ENCODE results near the gene CHST11.

CHST11 gene

DNA sequence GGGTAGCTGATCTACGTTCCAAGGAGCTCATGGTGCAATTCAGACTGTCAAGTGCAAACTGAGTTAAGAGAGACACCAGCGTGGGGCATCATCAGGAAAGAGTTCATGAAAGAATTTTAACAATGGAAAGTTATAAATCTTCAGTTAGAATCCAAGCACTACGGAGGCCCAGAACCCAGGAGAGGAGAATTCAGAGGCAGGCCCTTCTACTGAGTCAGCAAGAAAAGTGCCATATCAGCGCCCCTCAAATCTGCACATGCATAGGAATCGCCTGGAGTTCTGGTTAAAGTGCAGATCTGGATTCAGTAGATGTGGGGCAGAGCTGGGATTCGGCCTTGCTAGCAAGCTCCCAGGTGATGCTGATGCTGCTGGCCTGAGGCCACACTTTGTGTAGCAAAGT, 45.9 kb downstream of the CHST11 start:
- TF ChIP-seq POLR2A (IDR thresholded peaks at IDR 0.05; ENCODE audit: low read depth, low read length) = no peak
- DNase-seq (ENCODE audit: insufficient read length, low spot score) = no peak
- FAIRE-seq = no peak

DNA sequence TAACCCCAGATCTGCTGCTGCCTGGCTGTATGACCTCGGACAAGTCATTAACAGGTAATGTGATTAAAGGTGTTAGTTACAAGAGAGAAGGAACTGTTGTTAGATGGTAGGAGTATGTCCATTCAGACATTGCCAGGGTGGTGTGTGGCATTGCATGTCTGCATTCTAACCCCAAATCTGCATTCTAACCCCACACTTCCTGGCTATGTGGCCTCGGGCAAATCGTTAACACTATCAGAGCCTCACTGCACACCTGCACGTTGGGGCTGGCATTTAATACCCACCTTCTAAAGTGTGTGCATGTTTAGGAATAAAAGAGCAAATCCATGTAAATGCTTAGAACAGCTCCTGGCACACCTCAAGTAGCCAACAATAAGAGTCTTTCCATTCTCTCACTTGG, 46.4 kb downstream of the CHST11 start:
- TF ChIP-seq POLR2A (IDR thresholded peaks at IDR 0.05; ENCODE audit: low read depth, low read length) = no peak
- DNase-seq (ENCODE audit: insufficient read length, low spot score) (no peak), FAIRE-seq (no peak)

DNA sequence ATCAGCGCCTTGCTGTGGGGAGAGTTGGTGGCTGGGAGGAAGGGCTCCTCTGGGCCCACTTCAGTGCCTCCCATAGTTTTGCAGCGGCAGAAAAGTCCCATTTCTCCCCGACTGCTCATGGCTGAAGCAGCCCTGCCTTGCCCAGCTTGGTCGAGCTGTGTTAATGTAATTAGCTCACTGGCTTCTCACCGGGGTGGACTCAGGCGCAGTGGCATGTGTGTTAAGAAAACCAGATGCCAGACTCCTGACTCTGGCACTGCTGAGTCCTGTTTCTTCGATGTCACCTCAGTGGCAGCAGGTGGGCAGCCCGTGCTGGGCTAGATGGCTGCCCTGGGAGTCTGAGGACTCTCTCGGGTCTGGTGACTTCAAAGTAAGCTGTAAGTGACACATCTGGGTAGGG, 47.4 kb downstream of the CHST11 start:
- no peak for FAIRE-seq
- TF ChIP-seq POLR2A (IDR thresholded peaks at IDR 0.05; ENCODE audit: low read depth, low read length) = no peak
- no peak for DNase-seq (ENCODE audit: insufficient read length, low spot score)

DNA sequence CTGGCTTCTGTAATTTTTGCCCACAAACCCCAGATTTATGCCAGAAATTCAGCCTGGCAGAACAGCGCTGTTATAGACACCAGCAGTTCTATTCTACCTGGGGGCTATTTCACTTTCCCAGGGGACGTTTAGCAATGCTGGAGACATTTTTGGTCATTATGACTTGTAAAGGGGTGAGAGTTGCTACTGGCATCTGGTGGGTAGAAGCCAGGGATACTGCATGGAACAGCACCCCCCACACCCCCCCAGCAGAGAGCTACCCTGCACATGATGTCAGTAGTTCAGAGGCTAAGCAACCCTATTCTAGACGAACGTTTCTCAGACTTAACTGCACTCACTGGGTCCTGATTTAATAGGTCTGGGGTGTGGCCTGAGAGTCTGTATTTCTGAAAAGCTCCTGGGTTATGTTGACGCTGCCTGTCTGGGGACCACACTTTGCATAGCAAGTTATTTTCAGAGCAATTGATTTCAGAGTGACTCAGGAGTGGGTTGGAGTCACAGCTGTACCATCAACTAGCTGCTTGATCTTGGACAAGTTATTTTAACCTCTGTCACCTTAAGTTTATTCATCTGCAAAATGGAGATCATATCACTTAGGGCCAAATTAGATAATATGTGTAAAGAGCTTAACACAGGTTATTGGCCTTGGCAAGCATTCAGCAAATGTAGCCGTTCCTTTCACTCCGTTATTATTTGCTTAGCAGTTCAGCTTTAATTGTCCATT, 48.5 kb downstream of the CHST11 start:
- TF ChIP-seq POLR2A (IDR thresholded peaks at IDR 0.05; ENCODE audit: low read depth, low read length) = no peak
- DNase-seq (ENCODE audit: insufficient read length, low spot score) (no peak), FAIRE-seq (no peak)

DNA sequence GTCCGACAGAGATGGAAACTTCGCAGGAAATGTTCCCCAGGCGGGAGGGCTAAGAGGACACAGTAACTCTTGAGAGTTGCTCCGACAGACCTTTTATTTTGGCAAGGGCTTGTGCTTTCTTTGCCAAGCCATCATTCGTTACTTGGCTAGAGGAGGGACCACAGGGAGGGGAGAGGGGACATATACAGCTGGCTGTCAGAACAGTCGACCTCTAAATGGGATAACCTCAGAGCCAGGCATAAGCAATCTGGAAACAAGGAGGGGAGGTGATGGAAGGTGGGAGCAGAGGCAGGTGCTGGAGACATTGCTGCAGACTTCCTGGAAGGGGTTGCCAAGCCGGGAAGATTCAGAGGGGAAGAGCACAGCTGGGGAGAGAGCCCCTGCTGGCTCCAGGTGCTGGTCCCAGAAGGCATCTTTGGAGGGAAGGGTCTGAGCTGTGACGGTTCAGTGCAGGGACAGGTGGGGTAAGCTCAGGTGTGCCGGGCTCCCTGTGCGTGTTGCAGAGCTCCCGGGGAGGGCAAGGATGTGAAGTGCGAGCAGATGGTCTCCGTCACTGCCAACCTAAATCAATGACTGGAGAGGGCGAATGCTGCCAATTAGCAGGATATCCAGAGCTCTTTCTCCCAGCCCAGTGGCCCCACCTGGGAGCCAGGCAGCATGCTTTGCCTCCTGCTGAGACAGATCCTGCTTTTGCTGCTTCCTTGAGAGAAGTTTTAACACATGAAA, 50.1 kb downstream of the CHST11 start:
- FAIRE-seq (no peak), DNase-seq (ENCODE audit: insufficient read length, low spot score) (no peak)
- TF ChIP-seq POLR2A (IDR thresholded peaks at IDR 0.05; ENCODE audit: low read depth, low read length) = no peak

DNA sequence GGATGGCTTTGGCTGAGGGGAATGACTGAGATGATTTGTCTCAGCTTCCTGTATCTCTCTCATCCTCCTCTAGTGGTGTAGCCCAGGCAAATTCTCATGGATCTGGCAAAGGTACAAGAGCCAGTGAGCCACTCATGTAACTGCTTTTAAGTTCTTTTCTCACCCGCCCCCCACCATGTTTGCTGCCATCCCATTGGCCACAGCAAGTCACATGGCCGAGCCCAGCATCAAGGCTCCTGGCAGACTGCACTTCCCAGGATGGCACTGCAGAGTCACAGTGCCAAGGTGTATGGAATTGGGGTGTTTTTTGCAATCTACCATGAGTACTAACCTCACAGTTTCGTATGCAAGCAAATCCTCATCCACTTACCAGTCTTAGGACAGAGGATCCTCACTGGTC, 50.9 kb downstream of the CHST11 start:
- FAIRE-seq (no peak), DNase-seq (ENCODE audit: insufficient read length, low spot score) (no peak)
- TF ChIP-seq POLR2A (IDR thresholded peaks at IDR 0.05; ENCODE audit: low read depth, low read length) = no peak

DNA sequence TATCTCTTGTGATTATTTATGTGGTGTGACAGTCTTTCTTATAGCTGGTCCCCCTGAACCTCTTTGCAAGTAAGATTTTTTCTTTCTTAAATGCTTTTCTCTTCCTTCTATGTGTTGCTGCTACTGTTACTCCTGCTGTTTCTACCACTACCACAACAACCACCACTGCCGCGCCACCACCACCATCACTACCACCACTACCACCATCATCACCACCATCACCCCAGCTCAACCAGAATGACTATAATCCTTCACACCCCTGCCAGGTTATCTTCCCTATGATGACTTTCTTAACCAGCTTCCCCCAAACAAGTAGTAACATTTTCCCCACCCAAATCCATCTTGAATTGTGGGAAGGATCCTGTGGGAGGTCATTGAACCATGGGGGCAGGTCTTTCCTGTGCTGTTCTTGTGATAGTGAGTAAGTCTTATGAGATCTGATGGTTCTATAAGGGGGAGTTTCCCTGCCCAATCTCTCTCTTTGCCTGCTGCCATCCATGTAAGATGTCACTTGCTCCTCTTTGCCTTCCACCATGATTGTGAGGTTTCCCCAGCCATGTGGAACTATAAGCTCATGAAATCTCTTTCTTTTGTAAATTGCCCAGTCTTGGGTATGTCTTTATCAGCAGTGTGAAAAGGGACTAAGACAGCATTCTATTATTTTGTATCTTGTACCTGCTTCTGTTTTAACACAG, 52.2 kb downstream of the CHST11 start:
- no peak for TF ChIP-seq POLR2A (IDR thresholded peaks at IDR 0.05; ENCODE audit: low read depth, low read length)
- FAIRE-seq = no peak
- no peak for DNase-seq (ENCODE audit: insufficient read length, low spot score)

DNA sequence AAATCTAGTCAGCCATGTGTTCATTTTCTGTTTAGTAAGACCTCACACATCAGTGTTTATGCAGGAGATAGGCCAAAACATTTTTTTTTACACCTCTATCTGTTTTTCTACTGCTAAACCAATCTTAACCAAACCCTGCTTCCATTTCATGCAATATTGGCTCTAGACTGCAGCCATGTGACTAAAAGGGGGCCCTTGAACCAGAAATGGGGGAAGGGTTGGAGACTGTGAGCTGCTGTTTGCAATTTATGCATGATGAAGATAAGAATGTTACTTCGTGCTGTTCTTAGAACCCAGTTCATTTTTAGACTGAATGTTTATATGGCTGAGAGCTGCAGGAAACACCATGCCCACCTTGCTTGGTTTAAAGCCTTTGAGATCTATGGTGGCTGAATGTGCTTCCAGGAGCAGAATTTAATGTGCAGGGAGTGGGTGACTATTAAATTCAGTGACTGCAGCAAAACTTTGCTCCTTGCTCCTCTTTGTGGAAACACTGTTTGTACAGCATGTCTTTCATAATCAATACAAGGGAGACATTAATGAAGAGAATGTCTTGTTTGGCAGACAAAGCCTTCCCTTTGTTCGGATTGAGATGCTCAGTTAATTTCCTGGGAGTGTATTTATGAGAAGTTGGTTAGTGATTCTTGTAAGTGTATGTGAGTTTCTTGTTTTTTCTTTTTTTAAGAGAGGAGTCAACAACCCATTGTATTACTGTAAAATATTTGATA, 53.6 kb downstream of the CHST11 start:
- DNase-seq (ENCODE audit: insufficient read length, low spot score) = no peak
- TF ChIP-seq POLR2A (IDR thresholded peaks at IDR 0.05; ENCODE audit: low read depth, low read length) = no peak
- FAIRE-seq = no peak

DNA sequence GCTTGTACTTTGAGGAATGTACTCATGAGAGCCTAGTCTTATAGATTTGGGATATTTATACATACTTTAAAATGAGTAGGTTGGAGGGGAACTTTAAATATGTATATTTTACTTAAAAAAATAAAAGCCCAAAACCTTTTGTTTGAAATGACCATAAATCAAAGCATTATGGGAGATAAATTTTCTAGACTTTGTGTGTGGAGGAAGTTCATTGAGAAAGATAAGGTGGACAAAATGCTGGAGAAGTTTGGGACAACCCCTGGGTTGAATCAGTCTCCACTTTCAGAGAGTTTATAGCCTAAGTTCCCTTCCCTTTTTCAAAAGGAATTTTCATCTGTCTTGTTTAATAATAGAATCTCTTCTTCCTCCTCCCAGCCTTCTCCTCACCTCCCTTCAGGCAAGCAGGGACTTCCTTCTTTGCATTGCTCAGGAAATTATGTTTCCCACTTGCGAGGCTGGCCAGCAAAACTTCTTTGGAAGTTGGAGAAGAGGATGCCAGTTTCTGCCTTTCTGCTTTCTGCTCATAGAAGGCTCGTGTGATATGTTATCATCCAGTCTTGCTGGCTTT, 54.2 kb downstream of the CHST11 start:
- TF ChIP-seq POLR2A (IDR thresholded peaks at IDR 0.05; ENCODE audit: low read depth, low read length) = no peak
- FAIRE-seq = no peak

DNA sequence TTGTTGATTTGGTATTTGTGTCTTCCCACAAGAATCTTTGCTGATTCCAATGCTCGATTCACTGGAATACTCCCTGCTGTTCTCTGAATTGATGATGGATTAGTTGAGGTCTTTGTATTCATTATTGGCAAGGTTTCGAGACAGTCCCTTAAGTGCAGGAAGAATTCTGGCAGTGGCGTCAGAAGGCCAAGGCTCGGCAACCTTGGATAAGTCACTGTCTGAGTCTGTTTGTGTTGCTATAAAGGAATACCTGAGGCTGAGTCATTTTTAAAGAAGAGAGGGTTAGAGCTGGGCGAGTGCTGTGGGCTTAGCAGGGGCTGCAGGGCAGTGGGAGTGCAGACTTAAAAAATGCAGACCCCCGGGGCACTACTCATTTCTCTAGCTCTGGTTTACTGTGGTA, 56.9 kb downstream of the CHST11 start:
- FAIRE-seq (no peak), DNase-seq (ENCODE audit: insufficient read length, low spot score) (no peak)
- no peak for TF ChIP-seq POLR2A (IDR thresholded peaks at IDR 0.05; ENCODE audit: low read depth, low read length)

More for the DNA sequence above, 54.2 kb downstream of the CHST11 start:
- DNase-seq (ENCODE audit: insufficient read length, low spot score) = no peak

DNA sequence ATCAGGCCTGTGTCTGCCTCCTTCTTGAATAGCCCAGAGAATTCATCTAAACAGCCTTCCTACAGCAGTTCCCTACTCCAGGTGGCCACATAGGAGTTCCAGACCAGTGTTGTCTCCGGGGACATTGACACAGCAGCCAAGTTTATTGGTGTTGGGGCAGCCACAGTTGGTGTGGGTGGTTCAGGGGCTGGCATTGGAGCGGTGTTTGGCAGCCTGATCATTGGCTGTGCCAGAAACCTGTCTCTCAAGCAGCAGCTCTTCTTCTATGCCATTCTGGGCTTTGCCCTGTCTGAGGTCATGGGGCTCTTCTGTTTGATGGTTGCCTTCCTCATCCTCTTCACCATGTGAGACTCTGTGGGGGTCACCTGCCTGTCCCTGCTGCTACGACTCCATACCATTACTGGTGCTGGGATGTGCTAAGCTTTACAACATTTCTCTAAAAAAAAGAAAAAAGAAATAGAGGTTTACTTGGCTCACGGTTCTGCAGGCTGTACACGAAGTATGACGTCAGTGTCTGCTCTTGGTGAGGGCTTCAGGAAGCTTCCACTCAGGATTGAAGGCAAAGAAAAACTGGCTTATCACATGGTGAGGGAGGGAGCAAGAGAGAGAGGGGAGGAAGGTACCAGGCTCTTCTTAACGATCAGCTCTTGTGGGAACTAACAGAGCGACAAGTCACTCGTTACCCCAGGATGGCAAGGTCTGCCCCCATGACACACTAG, 57.5 kb downstream of the CHST11 start:
- no peak for TF ChIP-seq POLR2A (IDR thresholded peaks at IDR 0.05; ENCODE audit: low read depth, low read length)
- DNase-seq (ENCODE audit: insufficient read length, low spot score) (no peak), FAIRE-seq (no peak)

DNA sequence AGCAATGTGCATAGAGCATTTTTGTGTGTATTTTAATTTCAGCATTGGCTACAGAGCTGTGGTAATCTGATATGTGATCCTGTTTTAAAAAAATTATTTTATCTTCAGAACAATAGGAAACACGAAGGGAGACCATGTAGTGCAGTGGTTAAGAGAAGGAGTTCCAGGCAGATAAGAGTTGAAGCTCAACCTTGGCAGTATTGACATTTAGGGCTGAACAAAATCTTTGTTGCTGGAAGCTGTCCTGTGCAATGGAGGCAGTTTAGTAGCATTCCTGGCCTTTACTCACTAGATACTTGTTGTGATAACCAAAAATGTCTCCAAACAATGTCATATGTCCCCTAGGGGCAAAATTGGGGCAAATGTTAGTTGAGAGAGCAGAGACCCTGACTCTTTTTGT, 59.2 kb downstream of the CHST11 start:
- FAIRE-seq (no peak), DNase-seq (ENCODE audit: insufficient read length, low spot score) (no peak)
- no peak for TF ChIP-seq POLR2A (IDR thresholded peaks at IDR 0.05; ENCODE audit: low read depth, low read length)

DNA sequence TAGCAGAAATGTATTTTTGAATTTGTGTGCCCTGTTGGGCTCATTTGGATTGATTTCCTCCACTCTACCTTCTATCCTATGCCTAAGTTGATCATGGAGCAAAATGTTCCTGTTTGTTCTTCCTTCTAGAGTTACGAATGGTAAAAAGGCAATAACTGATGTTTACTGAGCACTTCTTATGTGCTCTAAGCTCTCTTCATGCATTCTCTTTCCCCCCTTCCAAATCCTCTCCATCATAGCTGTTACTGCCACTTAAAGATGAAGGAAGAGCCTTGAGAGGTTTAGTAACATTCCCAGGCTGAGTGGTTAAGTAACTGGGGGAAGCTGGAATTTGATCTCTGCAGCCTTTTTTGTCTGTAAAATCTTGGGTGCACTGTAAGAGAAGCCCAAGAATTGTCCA, 60.1 kb downstream of the CHST11 start:
- no peak for TF ChIP-seq POLR2A (IDR thresholded peaks at IDR 0.05; ENCODE audit: low read depth, low read length)
- FAIRE-seq (no peak), DNase-seq (ENCODE audit: insufficient read length, low spot score) (no peak)
